GM21381 (cell line): ENCODE measurements around the gene DHCR24.
"Not testable (repeated sequence)": the region's sequence is repeated elsewhere in the genome, so short reads cannot be mapped to it uniquely, and the experiment has no call there.

Source experiments
- ATAC-seq: cut with Tn5 transposase; IDR thresholded peaks from one replicate; pipeline ENCODE4 v1.9.1; 2021; ENCODE audit warnings: mild to moderate bottlenecking, moderate library complexity; ENCODE audit not compliant: unreplicated experiment

Gene DHCR24

DNA sequence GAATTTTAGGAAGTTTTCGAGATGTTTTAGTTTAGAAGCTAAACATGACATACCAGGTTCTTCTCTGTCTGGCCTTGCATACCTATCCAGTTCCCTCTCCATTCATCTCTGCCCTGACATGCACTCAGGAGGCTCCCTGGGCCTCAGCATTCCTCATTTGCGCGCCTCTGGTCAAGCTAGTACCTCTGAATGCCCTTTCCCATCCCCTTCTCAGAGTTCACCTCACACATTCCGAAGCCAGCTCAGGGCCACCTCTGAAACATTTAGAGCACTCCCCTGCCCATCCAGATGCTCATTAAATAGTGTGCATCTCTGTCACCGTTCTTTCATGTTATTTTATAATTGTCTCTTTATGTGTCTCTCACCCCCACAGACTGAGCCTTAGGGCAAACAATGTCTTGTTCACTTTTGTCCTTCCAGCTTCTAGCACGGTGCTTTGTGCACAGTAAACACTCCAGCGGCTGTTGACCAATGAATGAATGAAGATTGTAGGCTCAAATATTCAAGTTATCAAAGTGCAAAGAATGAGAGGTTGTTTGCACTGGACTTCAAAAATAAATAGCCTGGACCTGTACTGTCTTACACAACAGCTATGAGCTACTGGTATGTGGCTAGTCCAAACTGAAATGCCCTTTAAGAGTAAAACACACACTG is 1.2 kb upstream of the DHCR24 start:
- no peak for ATAC-seq

DNA sequence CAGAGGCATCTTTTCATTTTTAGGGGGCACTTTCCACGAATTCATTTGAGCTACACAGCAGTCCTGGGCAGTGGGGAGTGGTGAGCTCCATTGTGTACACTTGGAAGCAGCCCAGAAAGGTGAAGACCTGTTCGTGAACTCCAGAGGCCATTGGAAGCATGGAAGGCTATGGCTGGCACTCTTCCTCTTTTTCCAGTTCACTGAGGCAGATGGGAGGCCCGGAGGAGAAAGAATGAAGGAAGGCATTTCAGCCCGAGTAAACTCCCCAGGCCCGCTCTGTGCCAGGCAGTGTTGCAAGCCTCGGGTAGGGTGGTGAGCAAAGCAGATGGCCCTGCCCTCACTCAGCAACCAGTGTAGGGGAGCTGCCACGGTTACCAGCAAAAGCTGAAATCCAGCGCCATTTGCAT is 673 bp upstream of the DHCR24 start:
- ATAC-seq, result no peak

DNA sequence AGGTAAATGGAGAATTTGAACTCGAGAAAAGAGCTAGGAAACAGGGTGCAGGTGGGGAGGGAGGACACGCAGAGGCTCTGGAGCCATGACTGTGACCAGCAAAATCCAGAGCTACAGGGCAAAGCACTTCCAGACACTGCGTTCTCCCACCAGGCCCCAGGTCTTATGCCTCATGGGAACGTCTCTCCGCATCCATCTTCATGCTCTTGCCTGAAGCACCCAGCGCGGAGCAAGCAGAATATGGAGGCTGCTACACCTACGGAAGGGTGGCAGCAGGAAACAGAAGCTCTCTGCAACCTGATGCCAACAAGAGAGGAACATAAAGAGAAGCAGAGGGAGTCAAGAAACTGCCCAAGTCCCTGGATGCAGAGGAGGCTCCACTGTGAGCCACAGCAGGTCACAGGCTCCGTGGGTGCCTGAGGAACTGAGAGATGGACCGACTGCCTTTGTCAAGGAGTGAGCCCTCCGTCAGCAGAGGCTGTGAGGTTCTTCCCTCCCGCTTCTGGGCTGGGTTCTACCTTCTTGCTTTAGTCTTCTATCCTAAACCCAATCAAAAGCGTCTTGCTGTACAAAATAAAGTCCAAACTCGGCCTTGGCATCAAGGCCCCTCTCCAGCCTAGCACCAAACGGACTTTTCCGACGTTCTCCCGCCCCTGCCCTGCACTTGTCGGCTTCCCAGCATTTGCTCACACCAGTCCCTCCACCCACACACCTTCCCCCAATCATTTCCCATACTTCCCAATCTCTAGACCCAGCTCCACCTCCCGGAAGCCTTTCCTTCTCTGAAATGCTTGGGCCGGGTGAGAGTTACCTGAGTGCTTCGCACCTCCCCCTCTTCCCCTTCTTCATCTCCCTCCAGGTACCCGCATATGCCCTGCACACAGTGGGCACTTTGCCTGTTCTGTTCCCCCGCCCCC is 930 bp downstream of the DHCR24 start:
- ATAC-seq, result no peak

DNA sequence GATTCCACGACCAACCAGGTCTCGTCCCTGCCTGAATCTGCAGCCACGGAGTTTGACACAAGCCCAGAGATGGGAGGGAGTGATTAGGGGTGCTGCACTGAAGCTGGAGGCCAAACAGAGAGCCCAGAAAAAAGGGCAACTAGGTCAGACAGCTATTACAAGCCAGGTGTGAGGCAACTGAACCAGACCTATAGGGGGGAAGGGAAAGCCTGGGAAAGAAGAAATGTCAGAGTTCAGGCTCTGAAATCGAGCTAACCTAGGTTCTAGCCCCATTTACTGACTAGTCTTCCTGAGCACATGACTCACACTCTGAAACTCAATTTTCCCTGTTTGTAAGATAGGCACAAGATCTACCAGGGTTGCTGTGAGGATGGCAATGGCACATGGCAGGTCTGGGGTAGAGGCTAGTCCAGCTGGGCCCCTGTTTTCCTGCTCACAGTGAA is 1.7 kb downstream of the DHCR24 start:
- ATAC-seq, result no peak

DNA sequence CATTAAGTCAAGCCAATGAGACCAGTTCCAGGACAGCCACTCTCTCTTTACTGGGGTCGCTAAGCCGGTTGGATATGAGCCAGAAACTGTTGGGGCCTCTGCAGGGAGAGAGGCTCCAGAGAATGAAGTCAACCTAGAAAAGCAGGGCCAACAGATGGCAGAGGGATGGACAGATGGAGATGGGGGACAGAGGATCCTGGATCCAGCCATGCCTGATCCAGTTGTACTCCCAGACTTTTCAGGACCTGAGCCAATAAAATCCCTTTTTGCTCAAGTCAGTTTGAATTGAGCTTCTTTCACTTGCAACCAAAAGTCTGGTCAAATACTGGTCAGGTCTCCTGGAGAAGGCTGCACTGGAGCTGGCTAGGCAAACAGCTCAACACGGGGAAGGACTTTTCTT is 2.2 kb downstream of the DHCR24 start:
- ATAC-seq, result no peak

DNA sequence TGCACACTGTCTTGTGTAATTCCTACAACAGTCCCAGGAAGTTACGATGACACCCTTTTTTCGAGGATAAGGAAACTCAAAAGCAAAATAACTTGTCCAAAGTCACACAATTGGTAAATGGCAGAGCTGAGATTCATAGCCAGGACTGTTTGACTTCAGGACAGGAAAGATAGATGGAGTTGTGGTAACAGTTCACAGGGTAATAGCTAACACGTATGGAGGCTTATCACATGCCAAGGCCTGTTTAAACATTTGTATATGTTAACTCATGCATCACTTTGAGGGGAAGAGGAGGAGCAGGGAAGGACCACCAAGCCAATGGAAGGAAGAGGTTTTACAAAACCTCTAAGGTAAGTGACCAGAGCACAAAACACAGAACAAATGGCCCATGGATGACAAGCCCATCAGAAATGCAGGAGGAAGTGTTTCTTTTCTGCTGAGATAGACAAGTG is 2.8 kb downstream of the DHCR24 start:
- ATAC-seq, result no peak

DNA sequence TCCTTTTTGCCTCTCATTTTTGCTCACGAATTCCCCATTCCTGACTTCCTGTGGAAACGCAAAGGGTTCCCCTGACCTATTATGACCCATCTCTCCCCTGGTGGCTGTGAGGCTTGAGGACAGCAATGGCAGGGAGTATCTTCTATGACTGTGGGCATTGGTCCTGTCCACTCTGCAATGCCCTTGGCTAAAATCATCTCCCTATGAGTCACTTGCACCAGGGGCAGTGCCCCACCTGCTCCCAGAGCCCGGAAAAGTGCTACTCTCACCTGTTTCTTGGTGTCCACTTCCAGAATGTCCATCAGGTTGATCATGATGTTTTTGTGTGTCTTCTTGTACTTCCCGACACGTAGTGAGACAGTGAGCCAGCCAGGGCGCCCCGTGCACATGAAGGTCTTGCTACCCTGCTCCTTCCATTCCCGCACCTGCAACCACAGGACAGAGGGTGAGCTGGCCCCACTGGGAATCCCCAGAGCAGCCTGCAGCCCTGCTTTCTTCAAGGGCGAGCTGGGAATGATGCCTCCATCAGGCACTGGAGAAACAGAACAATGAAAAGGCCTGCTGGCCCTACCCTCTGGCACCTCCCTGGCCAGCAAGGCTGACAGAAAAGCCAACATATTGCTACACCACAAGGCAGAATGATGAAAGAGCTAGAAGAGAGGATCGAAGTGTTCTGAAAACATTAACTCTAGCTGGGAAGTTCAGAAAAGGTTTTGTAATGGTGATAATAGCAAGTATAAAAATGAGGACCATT is 3.5 kb downstream of the DHCR24 start:
- ATAC-seq, result no peak

DNA sequence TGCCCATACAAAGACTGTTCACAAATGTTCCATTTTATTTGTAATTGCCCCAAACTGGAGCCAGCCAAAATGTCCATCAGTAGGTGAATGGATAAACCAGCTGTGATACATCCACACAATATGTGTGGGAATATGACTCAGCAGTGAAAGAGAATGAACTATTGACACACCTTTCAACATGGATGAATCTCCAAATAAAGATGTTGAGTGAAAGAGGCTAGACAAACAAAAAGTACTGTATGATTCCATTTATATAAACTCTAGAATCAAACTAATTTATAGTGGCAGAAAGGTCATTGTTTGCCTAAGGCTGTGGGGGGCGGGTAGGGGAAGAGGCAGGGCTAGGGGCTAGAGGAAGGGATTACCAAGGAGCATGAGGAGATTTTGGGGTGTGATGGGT is 4.5 kb downstream of the DHCR24 start:
- no peak for ATAC-seq

DNA sequence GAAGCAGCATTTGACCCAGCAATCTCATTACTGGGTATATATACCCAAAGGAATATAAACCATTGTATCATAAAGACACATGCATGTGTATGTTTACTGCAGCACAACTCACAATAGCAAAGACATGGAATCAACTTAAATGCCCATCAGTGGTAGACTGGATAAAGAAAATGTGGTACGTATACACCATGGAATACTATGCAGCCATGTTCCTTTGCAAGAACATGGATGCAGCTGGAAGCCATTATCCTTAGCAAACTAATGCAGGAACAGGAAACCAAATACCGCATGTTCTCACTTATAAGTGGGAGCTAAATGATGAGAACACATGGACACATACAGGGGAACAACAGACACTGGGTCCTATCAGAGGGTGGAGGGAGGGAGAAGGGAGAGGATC is 5.4 kb downstream of the DHCR24 start:
- ATAC-seq, result not testable (repeated sequence)

DNA sequence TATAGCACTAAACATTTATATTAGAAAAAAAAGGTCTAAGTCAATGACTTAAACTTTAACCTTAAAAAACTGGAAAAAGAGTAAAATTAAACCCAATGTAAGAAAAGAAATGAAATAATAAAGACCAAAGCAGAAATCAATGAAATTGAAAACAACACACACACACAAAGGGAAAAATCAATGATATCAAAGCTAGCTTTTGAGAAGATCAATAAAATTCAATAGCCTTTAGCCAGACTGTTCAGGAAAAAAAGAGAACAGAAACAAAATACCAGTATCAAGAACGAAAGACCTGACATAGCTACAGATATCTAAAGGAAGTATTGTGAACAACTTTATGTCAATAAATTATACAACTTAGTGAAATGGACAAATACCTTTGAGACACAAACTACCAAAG is 7.1 kb downstream of the DHCR24 start:
- no peak for ATAC-seq

DNA sequence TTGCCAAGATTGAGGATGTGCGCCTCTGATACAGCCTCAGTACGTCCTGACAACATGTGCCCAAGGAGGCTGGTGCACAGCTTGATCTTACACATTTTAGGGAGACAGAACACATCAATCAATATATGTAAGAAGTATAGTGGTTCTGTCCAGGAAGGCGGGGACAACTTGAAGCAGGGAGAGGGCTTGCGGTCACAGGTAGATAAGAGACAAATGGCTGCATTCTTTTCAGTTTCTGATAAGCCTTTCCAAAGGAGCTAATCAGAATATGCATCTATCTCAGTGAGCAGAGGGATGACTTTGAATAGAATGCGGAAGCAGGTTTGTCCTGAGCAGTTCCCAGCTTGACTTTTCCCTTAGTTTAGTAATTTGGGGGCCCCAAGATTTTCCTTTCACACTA is 10.2 kb downstream of the DHCR24 start:
- no peak for ATAC-seq

DNA sequence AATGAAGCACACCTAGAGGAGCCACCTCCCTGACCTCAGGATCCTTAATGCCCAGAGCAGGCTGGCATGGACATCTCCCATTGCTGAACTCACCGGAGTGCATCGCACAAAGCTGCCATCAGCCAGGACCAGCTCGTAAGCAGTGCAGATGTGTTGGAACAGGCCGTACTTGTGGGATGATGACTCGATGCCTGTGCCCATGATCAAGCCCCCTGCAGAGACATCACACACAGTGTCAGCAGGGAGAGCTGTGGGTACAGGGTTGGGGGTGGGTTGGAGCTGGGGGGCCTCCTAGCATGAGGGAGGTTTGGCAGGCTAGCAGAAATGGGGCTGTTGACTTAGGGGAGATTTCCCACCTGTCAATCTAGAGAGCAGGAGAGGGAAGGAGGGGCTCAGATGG is 12.0 kb downstream of the DHCR24 start:
- no peak for ATAC-seq

DNA sequence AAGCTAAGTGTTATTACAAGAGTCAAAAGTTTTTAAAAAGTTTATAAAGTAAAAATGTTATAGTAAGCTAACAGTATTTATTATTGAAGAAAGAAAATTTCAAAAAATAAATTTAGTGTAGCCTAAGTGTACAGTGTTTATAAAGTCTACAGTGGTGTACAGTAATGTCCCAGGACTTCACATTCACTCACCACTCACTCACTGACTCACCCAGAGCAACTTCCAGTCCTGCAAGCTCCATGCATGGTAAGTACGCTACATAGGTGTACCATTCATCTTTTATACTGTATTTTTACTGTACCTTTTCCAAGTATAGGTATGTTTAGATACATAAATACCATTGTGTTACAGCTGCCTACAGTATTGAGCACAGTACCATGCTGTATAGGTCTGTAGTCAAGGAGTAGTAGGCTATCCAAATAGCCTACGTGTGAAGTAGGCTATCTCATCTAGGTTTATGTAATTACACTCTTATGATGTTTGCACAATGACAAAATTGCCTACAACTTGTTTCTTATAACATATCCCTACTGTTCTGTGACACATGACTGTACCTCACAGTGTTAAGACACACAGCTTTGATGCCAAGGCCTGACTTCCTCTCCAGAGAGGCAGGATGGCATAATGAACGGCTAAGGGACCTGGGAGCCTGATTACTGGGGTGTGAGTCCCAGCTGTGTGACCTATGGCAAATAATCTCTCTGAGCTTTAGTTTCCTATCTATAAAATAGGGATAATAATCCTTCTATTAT is 12.7 kb downstream of the DHCR24 start:
- no peak for ATAC-seq

DNA sequence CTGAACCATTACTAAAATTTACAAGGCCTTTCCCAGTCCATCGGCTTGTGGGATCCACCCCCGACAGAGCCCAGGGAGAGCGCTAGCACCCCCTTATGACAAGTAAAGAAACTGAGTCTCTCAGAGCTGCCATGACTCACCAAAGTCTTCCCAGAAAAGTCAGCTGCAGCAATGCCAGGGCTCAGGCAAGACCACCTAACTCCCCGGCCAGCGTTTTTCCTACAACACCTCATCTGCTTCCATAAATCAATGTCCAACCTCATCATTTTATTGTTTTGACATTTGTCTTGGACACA is 15.0 kb downstream of the DHCR24 start:
- ATAC-seq, result no peak

DNA sequence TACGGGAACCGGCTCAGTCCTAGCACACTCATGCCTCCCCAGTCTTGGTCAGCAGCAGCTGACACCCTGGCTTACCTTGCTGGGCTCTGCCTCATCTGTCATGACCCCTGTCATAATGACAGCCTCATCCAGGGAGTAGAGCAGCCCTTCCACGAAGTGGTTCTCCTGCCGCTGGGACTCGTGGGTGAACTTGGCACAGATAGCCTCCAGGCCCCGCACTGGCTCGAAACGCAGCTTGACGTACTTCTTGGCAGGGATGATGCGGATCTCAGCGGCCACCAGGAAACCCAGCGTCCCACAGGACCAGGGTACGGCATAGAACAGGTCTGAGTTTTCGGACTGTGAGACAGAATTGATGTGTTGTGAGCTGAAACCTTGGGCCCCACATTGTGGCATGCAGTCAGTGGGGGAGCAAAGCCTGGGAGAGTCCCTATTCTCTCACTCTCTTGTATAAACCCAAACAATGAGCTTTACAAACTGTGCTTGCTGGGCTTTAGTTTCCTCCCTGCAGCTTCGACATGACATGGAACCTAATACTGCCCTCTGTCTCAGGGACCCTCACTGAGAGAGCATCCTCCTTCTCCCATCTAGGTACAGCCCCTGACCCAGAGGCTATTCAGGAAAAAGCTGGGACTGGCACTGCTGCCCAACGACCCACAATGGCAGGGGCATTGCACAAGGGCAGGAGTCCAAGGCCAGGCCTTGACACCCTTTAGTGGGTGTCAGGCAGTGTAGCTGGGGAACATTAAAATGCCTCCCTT is 15.5 kb downstream of the DHCR24 start:
- no peak for ATAC-seq

DNA sequence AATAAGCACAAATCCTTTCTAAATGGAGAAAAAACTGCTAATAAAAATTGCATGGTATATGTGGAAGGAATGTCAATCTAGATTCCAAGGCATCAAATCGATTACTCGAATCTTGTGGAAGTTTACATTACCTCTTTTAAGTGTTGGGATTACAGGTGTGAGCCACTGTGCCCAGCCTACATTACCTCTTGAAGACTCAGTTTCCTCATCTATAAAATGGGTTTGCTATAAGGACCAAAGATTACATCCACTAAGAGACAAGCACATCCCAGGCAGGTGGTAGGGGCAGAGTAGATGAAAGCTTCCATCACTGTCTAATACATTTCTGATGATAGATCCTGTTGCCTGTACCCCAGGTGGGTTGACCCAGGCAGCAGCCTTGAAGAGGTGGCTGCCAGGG is 16.1 kb downstream of the DHCR24 start:
- ATAC-seq, result no peak

DNA sequence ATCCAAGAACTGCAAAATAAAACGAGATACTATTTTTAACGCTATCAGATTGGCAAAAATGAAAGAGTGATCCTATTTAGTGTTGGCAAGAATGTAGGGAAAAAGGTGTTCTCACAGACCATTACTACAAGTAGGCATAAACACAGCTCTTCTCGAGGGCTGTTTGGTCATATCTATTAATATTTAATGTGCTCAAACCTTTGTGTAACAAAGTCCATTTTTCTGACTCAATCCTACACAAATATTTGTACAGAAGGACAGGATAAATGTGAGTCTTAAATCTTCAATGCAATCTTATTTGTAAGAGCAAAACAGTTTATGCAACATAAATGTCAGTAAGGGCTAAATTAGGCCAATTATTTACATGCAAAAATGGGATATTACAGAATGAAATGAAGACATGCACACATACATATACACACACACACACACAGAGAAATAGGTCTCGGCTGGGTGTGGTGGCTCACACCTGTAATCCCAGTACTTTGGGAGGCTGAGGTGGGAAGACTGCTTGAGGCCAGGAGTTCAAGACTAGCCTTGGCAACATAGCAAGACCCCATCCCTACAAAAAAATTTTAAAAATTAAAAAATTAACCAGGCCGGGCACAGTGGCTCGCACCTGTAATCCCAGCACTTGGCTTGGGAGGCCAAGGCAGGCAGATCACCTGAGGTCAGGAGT is 17.7 kb downstream of the DHCR24 start:
- no peak for ATAC-seq

DNA sequence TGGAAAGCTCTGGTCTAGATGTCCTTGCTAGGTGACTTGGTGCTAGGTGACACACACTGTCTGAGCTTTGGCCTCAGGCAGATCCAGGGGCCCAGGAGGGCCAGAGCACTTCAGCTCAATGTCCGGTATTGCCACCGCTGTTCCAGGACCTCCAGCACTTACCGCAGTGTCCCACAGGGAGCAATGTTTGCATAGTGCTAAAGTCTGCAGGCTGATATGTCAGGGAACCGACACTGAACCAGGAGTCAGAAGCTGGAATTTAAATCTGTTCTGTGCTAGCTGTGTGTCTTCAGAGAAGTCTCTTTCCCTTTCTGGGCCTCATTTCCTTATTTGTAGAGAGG is 19.3 kb downstream of the DHCR24 start:
- ATAC-seq, result no peak

DNA sequence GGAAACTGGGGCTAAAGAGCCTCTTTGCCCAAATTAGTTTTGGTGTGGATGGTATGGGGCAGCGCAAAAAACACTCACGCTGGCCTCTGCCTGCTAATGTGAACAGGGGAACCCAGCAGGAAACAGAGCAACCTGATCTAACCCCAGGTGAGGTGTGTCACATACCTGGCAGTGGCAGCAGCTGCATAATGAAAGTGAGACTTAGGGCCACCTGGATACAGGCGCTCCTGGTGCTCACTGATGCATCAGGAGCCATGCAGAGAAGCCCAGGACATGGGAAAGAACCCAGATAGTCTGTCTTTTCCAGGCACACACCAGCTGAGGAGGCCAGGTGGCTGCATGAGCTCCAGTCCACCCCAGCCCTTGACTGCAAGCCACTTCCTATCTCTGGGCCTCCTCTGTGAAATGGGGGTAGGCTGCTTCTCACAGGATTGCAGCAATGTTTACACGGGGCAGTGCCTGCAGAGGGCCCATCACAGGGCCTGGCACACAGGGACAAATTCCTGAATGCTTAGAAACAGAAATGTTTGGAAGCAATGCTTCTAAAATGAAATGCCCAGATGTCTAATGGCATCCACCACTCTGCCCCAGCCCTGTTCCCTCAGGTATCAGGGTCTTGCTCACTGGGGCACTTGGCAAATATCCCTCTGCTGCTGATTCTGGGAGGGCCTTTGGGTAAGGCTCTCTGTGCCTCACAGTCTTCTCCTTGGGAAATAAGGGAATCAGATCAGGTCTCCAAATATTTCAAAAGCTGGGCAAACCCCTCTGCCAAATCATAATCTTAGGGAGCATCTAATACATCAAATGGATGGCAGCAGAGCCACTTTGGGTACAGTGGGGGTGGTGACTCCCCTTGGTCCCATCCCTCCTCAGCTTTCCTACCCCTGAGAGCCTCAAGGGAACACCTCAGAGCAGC is 19.9 kb downstream of the DHCR24 start:
- no peak for ATAC-seq
